SJCRH30 (cell line): ENCODE results near the gene MYO18A. TPM values are rescaled to one million over a fixed set of nuclear protein-coding genes. Genes with fewer than 3 reads are reported as not detected.
"Not testable (repeated sequence)": the region's sequence is repeated elsewhere in the genome, so short reads cannot be mapped to it uniquely, and the experiment has no call there.

Experiments
- DNase-seq, 2 experiments: peaks; one replicate each; pipeline ENCODE4 v3.0.0-alpha.2; 2015 to 2020
- H3K27ac ChIP-seq: fragments of 250-450 bp; sonication (Bioruptor Pico); 2 replicates; pipeline ENCODE4 v1.5.1; 2020; ENCODE audit warnings: mild to moderate bottlenecking, moderate library complexity
- H3K27me3 ChIP-seq: fragments of 250-450 bp; sonication (Bioruptor Pico); 2 replicates; pipeline ENCODE4 v1.5.1; 2020; ENCODE audit warnings: mild to moderate bottlenecking, moderate library complexity
- H3K36me3 ChIP-seq: fragments of 250-450 bp; sonication (Bioruptor Pico); 2 replicates; pipeline ENCODE4 v1.5.1; 2020; ENCODE audit warnings: mild to moderate bottlenecking, moderate library complexity
- H3K4me1 ChIP-seq: fragments of 250-450 bp; sonication (Bioruptor Pico); 2 replicates; pipeline ENCODE4 v1.5.1; 2020; ENCODE audit warnings: mild to moderate bottlenecking, moderate library complexity
- H3K4me3 ChIP-seq: fragments of 250-450 bp; sonication (Bioruptor Pico); 2 replicates; pipeline ENCODE4 v1.5.1; 2020; ENCODE audit warnings: mild to moderate bottlenecking, moderate library complexity
- H3K9me3 ChIP-seq: fragments of 250-450 bp; sonication (Bioruptor Pico); replicated peaks from 2 replicates; pipeline ENCODE4 v1.5.1; 2020; ENCODE audit warnings: mild to moderate bottlenecking, moderate library complexity
- total RNA-seq: library from RNA; depleted of rRNA; stranded (reverse); fragments of >200 nt; shearing (Covaris generic); gene quantifications from 2 replicates; pipeline ENCODE4 v1.2.3, GENCODE V29; 2014

The MYO18A gene
- total RNA-seq, 1 experiment from 2014 or later, result 91.9 TPM

- Histone ChIP-seq H3K27me3 (no peaks in the 10 kb centered on the region), H3K4me3 (peak overlapping the region; percentile 68), H3K9me3 (peaks cover 2% of the 10 kb centered on the region; the same call in 1 of the 2 replicates), H3K36me3 (no peaks in the 10 kb centered on the region), H3K4me1 (peaks cover 23% of the 10 kb centered on the region), H3K27ac (peak overlapping the region; percentile 94)
- DNase-seq, result no peak
Observed at GRCh38 chr17:29178750-29179231, 1.4 kb downstream of the MYO18A start.

- Histone ChIP-seq H3K27ac (peak overlapping the region; percentile 94), H3K27me3 (no peaks in the 10 kb centered on the region), H3K4me3 (peak overlapping the region; percentile 68), H3K9me3 (no peaks in the 10 kb centered on the region), H3K4me1 (peaks cover 23% of the 10 kb centered on the region), H3K36me3 (no peaks in the 10 kb centered on the region)
- no peak for DNase-seq
Observed at GRCh38 chr17:29177871-29178749, 2.1 kb downstream of the MYO18A start.

GRCh38 chr17:29177541-29177870 lies 2.7 kb downstream of the MYO18A start:
- no peak for DNase-seq
- no peak overlapping the region for H3K27ac ChIP-seq
- H3K4me1 ChIP-seq, result peaks cover 23% of the 10 kb centered on the region

GRCh38 chr17:29176558-29177351 lies 3.4 kb downstream of the MYO18A start:
- no peak for DNase-seq
- Histone ChIP-seq H3K4me1 (peaks cover 23% of the 10 kb centered on the region), H3K27me3 (no peaks in the 10 kb centered on the region), H3K36me3 (no peaks in the 10 kb centered on the region), H3K27ac (no peak overlapping the region), H3K4me3 (peak overlapping the region; percentile 40), H3K9me3 (no peaks in the 10 kb centered on the region)

More at GRCh38 chr17:29177541-29177870, 2.7 kb downstream of the MYO18A start:
- H3K36me3 ChIP-seq, result no peaks in the 10 kb centered on the region
- H3K4me3 ChIP-seq, result no peak overlapping the region
- H3K9me3 ChIP-seq, result no peaks in the 10 kb centered on the region
- H3K27me3 ChIP-seq, result no peaks in the 10 kb centered on the region

GRCh38 chr17:29175349-29175748 lies 4.8 kb downstream of the MYO18A start:
- DNase-seq, result no peak
- peaks cover 16% of the 10 kb centered on the region for H3K4me1 ChIP-seq
- H3K27ac ChIP-seq, result no peak overlapping the region

GRCh38 chr17:29172589-29172988 lies 7.6 kb downstream of the MYO18A start:
- H3K27me3 ChIP-seq, result no peaks in the 10 kb centered on the region
- H3K4me3 ChIP-seq, result no peak overlapping the region
- peaks cover 23% of the 10 kb centered on the region for H3K4me1 ChIP-seq
- DNase-seq, result no peak
- H3K9me3 ChIP-seq, result no peaks in the 10 kb centered on the region
- H3K27ac ChIP-seq, result no peak overlapping the region
- 0 out of 2 replicates have a peak, but pooled peaks cover 2% of the 10 kb centered on the region for H3K36me3 ChIP-seq

More at GRCh38 chr17:29175349-29175748, 4.8 kb downstream of the MYO18A start:
- Histone ChIP-seq H3K36me3 (no peaks in the 10 kb centered on the region), H3K27me3 (no peaks in the 10 kb centered on the region), H3K9me3 (no peaks in the 10 kb centered on the region), H3K4me3 (no peak overlapping the region)

GRCh38 chr17:29170682-29171081 lies 9.5 kb downstream of the MYO18A start:
- H3K27me3 ChIP-seq, result no peaks in the 10 kb centered on the region

GRCh38 chr17:29169806-29170591 lies 10.2 kb downstream of the MYO18A start:
- Histone ChIP-seq H3K27me3 (no peaks in the 10 kb centered on the region), H3K4me3 (no peak overlapping the region), H3K4me1 (peaks cover 38% of the 10 kb centered on the region), H3K9me3 (no peaks in the 10 kb centered on the region), H3K27ac (no peak overlapping the region), H3K36me3 (peaks cover 17% of the 10 kb centered on the region)
- no peak for DNase-seq

More at GRCh38 chr17:29170682-29171081, 9.5 kb downstream of the MYO18A start:
- H3K4me3 ChIP-seq, result no peak overlapping the region
- peaks cover 12% of the 10 kb centered on the region for H3K36me3 ChIP-seq
- H3K27ac ChIP-seq, result no peak overlapping the region
- no peak for DNase-seq
- H3K9me3 ChIP-seq, result no peaks in the 10 kb centered on the region
- H3K4me1 ChIP-seq, result peaks cover 31% of the 10 kb centered on the region

GRCh38 chr17:29168759-29169126 lies 11.5 kb downstream of the MYO18A start:
- not testable (repeated sequence) for DNase-seq, H3K9me3 ChIP-seq, H3K27me3 ChIP-seq, H3K4me3 ChIP-seq
- Histone ChIP-seq H3K27ac (peak overlapping the region; percentile 62), H3K36me3 (peaks cover 28% of the 10 kb centered on the region), H3K4me1 (peaks cover 50% of the 10 kb centered on the region)

GRCh38 chr17:29168079-29168758 lies 12.0 kb downstream of the MYO18A start:
- Histone ChIP-seq H3K4me3 (no peak overlapping the region), H3K27me3 (no peaks in the 10 kb centered on the region), H3K4me1 (peaks cover 56% of the 10 kb centered on the region), H3K9me3 (no peaks in the 10 kb centered on the region), H3K27ac (peak overlapping the region; percentile 62), H3K36me3 (peaks cover 31% of the 10 kb centered on the region)
- DNase-seq, result peak; percentile 91 to 97

- Histone ChIP-seq H3K36me3 (peaks cover 35% of the 10 kb centered on the region), H3K4me3 (no peak overlapping the region), H3K4me1 (peaks cover 62% of the 10 kb centered on the region), H3K27me3 (no peaks in the 10 kb centered on the region), H3K9me3 (no peaks in the 10 kb centered on the region), H3K27ac (peak overlapping the region; percentile 62)
- no peak for DNase-seq
Observed at GRCh38 chr17:29167393-29168078, 12.7 kb downstream of the MYO18A start.

- Histone ChIP-seq H3K27ac (no peak overlapping the region), H3K36me3 (peaks cover 35% of the 10 kb centered on the region), H3K27me3 (no peaks in the 10 kb centered on the region), H3K4me1 (peaks cover 62% of the 10 kb centered on the region), H3K9me3 (no peaks in the 10 kb centered on the region), H3K4me3 (no peak overlapping the region)
- DNase-seq, result no peak
Observed at GRCh38 chr17:29166507-29166887, 13.7 kb downstream of the MYO18A start.

GRCh38 chr17:29165800-29166506 lies 14.2 kb downstream of the MYO18A start:
- Histone ChIP-seq H3K27ac (peak overlapping the region; percentile 72), H3K9me3 (no peaks in the 10 kb centered on the region), H3K4me1 (peaks cover 62% of the 10 kb centered on the region), H3K4me3 (no peak overlapping the region), H3K27me3 (no peaks in the 10 kb centered on the region), H3K36me3 (peaks cover 35% of the 10 kb centered on the region)
- DNase-seq, result no peak
